Hematopoietic multipotent progenitor cell treated with erythropoietin and hydrocortisone succinate and interleukin-3 and kit ligand, for 17 days (in vitro differentiated cells): ENCODE data around the gene MFSD6.
"Not testable (repeated sequence)": the region's sequence is repeated elsewhere in the genome, so short reads cannot be mapped to it uniquely, and the experiment has no call there.

Experiments
- DNase-seq: peaks from one replicate; pipeline ENCODE4 v3.0.0-alpha.2; 2015; ENCODE audit warnings: low spot score

The MFSD6 gene

DNA sequence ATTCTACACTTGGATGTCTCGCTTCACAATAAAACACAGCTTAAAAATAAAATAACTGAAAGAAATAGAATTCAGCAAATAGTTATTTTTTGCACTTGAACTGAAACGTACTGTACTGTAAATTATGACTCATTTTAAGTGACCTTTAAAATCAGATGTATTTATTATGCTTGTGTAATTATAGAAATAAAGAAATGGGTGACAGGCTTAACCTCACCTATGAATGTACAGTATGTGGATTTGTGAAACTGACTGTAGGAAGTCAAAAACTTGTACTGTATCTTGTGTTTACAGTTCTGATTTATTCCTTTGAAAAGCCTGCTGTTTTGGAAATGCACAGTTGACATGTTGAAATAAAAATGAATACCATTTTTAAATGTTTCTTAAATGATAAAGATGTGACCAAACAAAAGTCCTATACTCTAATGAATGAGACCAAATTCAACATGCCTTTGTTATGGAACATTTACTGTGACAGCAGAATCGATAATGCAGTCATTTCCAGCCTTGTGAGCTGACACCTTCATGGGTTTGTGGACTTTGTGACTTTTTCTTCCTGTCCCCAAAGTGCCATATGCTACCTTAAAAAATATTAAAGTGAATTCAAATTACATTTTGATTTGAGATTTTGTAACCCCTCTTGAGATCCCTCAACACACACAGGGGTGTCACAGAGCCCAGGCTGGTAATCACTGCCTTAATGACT is 93.7 kb downstream of the MFSD6 start:
- no peak for DNase-seq

DNA sequence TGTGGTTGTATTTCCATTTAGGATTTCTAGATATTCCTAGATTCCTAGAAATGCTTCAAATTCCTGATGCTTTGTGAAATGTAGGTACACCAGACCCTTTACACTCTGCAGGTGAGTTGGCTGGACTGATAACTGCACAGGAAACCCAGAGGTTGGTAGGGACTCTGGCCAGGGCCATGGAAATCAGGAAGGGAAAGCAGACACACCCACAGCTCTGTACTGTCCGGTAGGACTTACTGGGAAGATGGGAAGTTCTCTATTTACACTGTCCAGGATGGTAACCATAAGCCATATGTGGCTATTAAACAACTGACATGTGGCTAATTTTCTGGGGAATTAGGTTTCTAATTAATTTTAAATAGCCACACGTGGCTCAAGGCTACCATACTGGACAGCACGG is 94.9 kb downstream of the MFSD6 start:
- no peak for DNase-seq

DNA sequence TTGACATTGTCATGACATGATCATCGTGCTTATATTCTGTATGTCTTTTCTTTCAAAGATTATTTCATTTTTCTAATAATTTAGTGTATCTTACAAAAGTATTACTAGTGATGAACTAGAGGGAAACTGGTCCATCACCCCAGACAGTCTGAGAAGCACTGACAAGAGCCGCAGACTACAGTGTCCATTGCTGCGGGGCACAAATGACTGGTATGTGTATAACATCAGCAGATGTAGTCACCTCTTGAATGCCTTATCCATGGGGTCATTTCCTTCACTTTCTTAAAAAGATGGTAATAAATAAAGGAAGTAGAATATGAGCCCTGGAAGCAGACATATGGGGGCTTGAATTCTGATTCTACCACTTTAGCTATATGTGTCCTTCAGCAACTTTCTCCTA is 96.8 kb downstream of the MFSD6 start:
- DNase-seq = no peak

DNA sequence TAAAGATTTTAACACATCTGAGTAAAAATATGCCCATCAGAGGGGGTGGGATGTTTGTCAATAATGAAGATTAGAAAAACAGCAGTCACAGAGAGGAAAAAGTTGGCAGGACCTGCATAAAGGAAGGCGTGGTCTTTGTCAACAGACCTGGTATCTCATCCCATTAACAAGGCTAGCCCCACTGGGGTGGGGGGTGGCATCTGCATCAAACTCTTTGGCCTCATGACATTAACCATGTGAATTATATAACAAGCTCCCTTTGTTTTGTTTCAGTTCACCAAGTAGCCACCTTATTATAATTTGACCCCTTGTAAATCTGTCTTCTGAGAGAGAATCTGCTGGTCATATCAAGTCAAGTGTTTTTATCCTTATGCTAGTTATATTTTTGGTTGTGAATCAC is 97.5 kb downstream of the MFSD6 start:
- DNase-seq = no peak

DNA sequence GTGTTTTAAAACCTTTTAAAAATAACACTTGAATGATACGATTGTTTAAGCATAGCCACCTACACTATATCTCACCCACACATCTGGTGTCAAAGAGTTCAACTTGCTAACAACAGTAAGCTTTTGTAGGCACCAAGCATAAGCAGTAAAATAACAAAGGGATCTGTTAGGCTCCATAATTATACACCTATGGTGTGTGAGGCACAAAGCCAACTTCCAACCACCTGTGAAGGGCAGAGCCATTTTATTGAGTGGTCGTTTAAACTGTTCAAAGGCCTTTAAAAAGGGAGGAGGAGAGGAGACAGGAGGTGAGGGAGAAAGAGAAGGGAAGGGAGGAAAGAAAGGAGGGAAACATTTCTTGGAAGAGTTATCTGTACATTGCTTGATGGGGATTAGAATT is 98.5 kb downstream of the MFSD6 start:
- no peak for DNase-seq

DNA sequence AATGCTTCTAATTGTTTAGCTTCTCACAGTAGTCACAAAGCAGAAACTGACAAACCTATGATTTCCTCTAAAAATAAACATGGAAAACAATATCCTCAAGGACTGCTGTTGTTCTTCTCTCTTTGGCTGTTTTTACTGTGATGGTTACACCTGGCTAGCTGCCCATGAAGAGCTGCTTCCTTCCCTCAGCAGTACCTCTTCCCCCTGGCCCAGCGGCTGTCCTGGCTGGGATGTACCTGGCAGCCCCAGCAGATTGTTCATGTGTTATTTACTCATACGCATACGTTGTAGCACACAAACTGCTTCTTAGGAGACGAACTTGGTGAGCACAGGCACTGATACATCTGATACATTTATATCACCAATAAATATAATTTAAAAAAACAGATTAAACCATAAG is 99.0 kb downstream of the MFSD6 start:
- no peak for DNase-seq

DNA sequence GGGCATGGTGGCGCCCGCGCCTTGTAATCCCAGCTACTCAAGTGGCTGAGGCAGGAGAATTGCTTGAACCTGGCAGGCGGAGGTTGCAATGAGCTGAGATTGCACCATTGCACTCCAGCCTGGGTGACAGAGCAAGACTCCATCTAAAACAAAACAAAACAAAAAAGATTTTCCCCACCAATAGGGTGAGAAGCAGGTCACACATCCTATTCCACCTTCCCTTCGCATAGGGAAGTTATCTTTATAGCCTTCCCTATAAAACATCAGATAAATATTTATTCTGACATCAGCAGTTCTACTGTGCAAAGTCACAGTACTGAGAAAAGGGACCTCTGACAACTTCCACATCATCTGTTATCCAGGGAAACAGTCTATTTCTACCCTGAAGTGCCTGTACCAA is 101.7 kb downstream of the MFSD6 start:
- not testable (repeated sequence) for DNase-seq

DNA sequence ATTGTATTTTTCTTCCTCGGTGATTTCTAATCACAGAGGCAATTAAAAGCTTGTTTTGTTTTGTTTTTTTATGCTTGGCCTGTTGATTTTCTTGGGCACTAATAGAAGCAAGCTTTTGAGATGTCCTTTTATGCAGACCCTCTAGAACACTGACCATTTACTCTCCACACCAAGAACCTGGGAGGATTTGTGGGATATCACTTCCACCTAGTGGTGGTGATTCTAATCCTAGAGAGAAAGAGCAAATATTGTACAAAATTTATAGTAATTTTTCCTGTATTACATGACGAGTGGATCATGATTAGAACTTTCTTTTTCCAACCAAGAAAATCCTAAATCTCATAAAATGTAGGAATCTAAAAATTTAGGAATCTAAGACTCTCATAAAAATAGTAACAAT is 102.9 kb downstream of the MFSD6 start:
- peak; percentile 63 for DNase-seq

DNA sequence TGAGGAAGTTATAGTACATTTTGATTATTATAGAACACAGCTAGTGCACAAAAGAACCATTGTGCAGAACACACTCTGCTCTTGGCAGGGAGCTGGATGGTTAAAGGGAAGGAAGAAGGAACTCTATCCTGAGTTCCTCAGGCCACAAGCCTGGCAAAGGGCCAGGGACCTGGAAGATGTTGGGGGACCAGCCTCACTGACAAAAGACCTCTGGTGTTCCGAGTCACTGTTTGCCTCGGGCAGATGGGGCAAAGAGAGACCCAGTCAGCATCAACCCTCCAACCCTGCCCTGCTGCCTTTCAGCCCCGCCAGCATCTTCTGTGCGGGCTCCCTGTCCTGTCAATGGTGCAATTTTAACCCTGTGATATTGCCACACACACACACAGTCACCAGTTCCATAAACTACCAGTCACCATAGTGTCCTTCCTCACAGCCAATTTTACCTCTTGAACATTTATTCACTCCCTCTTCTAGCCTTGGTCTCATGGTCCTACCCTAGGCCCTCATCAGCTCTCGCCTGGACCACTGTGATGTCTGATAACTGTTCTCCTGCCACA is 104.5 kb downstream of the MFSD6 start:
- DNase-seq = no peak

DNA sequence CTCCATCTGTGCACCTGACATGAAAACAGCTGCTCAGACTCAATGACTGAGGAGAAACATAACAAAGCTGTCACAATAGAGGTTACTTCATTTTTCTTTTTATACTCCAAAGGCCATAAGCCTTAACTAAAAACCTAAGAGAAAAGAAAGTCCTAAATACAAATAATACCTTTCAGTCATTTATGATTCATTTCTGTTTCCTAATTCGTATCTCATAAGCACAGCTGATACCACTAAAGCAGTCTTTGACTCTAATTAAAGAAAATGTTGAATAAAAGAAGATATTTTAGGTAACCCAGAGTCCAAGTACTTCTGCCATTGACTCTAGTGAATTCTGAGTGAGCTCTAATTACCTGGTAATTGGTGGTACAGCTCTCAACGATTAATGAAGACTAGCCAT is 105.7 kb downstream of the MFSD6 start:
- DNase-seq = no peak

DNA sequence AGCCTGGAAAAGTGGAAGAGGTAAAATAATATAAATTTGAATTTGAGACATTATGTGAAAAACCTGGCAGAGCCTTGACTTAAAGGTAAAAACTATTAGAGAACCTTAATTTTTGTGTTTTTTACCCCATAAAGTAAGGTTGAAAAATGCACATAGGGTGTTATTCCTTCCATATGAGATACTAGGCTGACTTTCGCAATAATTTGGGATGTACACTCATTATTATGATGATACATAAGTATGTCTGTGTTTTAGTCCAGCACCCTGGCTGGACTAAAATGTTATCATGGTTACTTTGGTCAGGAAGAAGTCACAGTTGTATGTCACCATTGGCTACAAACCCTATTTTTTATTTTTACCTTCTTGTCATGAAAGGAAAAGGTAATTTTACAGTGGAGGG is 106.5 kb downstream of the MFSD6 start:
- no peak for DNase-seq

DNA sequence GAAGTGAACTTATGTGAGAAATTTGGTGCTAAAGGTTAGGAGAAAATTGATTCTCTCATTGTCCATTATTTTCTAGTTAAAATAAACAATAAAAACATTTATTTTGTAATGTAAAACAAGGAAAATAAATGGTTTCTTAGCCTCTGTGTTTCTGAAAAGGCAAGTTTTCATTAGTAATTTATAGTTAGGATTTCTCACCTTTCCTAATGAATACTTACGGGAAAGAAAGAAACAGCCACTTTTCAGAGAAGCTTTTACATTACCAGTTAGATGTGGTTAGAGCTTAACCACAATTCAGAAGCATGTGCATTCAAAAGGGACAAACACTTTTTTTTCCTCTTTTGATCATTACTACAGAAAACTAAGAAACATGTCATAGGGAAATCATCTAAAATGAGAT is 107.5 kb downstream of the MFSD6 start:
- no peak for DNase-seq

DNA sequence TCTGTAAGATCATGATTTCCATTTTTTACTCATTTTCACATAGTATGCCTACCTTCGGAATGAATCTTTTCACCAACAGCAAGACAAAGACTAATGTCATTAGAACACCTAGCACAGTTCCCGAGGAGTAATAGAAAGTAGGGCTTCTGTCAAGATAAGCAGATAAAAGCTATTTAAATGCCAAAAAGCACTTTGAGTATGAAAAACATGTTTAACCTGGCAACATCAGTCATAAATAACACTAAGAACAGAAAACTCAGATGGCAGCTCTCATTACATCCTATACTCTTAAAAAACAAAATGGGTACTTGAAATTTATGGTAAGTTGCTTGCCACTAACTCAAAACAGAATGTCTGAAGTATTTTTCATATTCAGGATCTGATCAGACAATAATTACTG is 109.3 kb downstream of the MFSD6 start:
- no peak for DNase-seq

DNA sequence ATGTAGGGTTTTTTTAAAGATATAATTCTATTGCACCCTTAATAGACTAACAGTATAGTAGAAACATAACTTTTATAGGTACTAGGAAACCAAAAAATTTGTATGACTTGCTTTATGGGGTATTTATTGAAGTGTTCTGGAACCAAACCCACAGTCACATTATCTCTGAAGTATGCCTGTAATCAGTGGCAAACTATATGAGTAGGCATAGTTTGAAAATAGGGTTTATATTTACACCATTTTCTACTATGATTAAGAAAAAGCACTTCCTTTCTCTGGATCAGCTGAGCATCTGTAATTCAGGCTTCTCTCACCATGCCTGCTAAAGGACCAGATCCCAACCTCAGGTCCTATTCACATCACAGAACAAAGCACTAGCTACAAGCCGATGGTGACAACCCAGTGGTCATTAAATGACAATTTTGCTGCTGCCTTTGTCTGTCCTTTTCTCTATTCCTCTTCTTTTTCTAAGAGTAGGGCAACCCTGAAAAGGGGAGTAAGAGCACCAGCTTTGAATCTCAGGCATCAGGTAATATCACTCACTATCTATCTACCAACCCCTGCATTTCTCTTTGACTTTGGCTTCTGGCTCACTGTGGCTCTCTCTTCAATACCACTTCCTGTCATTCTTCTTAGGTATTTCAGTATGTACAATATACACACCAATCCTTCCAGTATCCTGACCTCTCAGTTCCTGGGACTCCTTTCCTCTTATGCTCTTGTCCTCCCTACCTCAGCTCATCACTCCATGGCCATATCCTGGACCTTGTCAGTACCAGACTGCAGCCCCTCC is 112.0 kb downstream of the MFSD6 start:
- no peak for DNase-seq

DNA sequence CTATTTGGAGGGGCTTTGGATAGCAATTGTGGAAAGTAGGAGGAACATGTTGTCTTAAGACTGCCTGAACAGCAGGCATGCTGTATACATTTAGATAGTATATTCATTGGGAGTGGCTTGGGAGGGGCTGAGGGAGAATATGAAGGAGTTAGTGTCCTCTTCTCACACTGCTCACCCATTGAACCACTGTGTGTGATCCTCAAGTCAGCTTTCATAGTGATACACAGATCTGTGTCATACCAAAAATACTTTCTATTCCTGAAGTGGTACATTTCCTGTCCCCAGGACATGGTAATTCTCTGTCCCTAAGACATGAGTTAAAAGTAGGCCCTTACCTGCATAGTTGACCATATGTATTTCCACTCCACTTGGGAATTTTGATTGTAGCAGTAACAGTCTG is 116.8 kb downstream of the MFSD6 start:
- no peak for DNase-seq

DNA sequence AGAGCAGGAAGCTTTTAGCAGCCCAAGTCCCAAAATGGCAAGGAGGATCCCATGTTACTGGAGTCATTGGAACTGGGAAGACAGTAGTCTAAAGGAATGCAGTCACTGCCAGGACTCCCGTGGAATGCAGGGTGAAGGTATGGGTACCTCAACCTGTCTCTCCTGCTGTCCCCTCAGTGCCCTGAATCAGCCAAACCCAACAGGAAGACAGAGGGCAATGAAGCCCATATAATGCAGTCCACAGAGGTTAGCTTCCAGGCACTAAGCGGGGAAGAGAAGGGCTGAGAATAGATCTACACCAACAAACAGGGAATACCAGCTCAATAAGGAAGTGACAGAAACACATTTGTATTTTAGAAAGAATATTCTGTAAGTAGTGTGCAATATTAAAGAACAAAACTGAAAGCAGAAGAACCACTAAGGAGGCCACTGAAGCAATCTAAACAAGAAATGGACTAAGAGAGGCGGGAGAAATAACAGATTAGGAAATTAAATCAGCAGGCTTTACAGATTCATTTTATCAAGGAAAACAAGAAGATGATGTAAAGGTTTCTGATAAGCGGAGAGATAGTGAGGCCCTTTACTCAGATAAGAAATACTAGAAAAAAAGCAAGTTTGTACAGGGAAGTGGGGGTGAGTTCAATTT is 118.1 kb downstream of the MFSD6 start:
- DNase-seq = no peak

DNA sequence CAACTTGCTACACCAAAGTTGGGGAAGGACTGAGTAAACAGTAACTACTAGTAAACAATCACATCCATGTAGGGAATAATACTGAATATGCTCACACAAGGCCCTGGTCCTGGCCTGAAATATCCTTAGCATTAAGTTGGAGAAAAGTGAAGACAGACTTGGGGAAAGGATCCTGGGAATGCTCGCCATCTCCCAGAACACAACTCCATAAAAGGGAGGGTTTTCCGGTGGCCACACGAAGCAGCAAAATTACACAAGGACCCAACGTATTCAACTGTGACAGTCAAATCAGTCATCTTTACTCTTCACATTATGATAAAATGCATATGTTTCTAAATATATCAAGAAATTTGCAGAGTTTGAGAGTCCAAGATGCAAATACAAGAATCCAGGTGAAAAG is 119.1 kb downstream of the MFSD6 start:
- DNase-seq = no peak

DNA sequence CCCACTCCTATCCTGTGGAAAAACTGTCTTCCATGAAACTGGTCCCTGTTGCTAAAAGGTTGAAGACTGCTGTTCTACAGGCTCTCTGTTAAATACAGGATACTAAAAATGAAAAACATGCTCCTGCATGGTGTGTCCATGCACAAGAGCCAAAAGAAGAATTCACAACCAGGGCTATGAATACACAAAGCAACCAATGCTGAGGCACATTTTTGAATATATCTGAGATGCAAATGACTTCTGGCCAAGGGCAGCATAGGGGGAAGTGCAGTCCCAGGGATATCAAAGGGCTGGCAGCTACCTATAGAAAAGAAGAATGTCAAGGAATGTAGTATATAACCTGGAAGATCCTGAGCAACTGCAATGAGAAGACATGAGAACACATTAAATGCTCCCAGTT is 119.8 kb downstream of the MFSD6 start:
- DNase-seq = no peak

DNA sequence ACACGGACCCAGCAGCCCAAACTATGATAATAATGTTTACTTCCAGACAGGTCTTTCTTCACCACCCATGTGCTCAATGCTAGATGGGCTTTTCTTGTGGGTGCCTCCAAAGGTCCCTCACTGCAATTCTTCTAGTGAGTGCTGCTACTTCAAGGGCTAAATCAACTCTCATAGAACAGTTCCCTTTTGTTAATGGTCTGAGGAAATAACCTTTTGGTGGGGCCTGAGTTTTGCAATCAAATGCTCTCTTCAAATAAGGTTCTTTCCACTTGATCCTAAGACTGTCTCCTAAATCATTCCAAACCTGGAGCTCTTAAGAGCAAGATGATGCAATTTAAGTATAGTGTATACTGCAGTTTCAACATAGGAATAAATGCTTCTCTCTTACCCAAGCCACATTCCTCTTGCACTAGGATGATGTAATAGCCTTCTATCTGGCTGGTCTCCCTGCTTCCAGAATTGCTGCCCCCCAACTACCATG is 120.4 kb downstream of the MFSD6 start:
- DNase-seq = no peak

DNA sequence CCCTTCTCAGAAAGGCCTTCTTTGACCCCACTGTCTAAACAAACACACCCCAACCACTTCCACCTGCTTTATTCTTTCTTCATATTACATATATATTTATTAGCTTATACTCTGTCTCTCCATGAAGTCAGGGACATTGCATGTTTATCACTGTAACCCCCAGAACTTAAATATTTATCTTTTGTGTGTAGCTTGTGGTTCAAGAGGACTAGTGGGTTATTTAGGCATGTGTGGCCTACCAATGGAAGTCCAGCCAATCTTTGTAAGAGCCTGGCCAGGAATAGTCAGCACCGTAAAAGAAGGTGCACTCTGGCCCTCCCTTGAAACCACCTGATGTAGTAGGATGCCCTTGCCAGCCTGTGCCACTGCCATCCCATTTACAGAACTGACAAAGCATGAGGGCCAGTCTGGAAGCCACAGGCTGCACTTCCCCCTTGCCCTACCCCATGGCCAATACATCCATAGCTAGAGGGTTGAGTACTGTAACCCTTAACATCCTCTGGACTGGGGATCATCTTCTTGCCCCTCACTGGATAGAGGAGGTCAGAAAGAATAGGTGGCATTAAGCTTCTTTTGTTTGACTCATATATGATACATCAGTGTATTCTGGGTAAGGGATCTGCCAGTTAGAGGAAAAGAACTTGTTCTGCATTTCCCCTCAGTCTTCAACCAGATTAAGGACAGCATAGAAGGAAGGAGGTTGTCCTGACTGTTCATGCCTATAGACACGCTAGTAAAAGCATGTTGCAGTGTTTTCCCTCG is 121.5 kb downstream of the MFSD6 start:
- no peak for DNase-seq

DNA sequence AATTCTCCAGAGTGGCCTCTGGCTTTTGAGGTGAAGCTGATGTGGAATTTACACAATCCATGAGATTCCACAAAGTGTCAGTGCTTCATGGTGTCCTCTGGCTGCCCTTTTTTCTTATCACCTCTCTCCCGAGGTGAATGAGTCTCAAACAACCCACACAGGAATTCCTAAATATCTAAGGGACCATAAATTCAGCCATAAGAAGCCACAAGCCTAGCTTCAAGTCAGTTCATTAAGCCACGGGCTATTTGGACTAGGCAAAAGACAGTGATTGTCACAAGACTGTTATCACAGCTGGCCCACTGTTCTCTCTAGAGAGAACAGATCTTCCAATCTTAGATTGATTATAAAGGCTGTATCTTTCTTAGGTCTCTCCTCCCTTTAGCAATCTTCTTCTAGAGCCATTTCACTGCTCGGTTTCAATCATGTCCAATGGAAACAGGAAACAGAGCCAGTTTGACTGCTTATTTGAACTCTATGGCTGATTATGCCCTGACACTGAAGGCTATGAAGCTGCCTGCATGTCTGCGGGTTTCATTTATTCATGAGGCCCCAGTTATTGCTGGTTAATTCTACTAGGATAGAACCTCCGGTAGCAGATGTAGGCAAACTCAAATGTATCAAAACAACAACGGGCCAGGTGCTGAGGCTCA is 122.2 kb downstream of the MFSD6 start:
- DNase-seq = no peak

DNA sequence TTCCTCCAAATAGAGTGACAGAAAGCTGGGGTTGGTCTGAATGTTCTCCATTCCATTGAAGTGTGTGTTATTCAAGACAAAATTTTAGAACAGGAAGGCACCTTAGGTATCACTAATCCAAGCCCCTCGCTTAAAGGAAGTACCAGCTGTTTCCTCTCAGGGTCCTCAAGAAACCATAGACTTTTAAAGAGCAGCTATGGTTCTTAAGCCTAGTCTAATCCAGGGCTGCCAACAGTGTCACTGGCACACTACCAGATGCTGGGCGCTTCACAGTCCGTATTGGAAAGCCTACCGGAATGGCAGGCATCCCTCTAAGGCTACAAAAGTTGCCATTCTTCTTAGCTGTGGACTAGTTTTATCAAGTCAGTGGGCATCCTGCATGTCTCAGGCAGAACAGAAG is 124.4 kb downstream of the MFSD6 start:
- no peak for DNase-seq
